ENCODE data around the gene FITM1.

FITM1 gene

GRCh38 chr14:24179294-24179960 is 49.0 kb downstream of the FITM1 start:
- DNase-seq (ENCODE audit: extremely low spot score): no peak
- ChIA-PET POLR2A (interaction anchor here (0.6 to 3.6 kb wide), 6 partner anchors 9 to 63 kb away, joined by 3 to 13 read pairs (median 4); partner anchors contain the start of genes IPO4, IRF9 and TINF2), CTCF (interaction anchor here (0.8 to 3.2 kb wide), 4 partner anchors 9 to 36 kb away, joined by 3 to 21 read pairs (median 4); partner anchors contain the start of gene IRF9)
- TF ChIP-seq CTCF (IDR thresholded peaks at IDR 0.05; ENCODE audit: control extremely low read depth, extremely low read depth, low read depth, missing control alignments): no peak

GRCh38 chr14:24179961-24180796 is 49.7 kb downstream of the FITM1 start:
- TF ChIP-seq CTCF (IDR thresholded peaks at IDR 0.05; ENCODE audit: control extremely low read depth, extremely low read depth, low read depth, missing control alignments): no peak
- CTCF ChIA-PET: interaction anchor here (0.8 to 3.2 kb wide), 5 partner anchors 10 to 39 kb away, joined by 3 to 21 read pairs (median 3); partner anchors contain the start of genes EMC9 and IRF9
- POLR2A ChIA-PET: interaction anchor here (1.0 to 3.6 kb wide), 4 partner anchors 9 to 62 kb away, joined by 3 to 13 read pairs (median 4); partner anchors contain the start of genes IPO4, IRF9 and TINF2
- no peak for DNase-seq (ENCODE audit: extremely low spot score)

GRCh38 chr14:24181371-24182077 is 51.1 kb downstream of the FITM1 start:
- CTCF ChIA-PET: interaction anchor here (1.1 to 3.2 kb wide), 3 partner anchors 21 to 73 kb away, joined by 3 to 21 read pairs (median 4); partner anchors contain the start of gene IRF9
- no peak for DNase-seq (ENCODE audit: extremely low spot score)
- POLR2A ChIA-PET: interaction anchor here (0.8 to 3.6 kb wide), 5 partner anchors 14 to 34 kb away, joined by 3 to 13 read pairs (median 3); partner anchors contain the start of genes IRF9, RNF31 and TM9SF1
- TF ChIP-seq CTCF (IDR thresholded peaks at IDR 0.05; ENCODE audit: control extremely low read depth, extremely low read depth, low read depth, missing control alignments): no peak
